SU-DHL-6 (cell line): Measurements from ENCODE around the gene KITLG.

Experiments used
- H2AFZ ChIP-seq: fragments of 200-600 bp; sonication (generic); 2 replicates; pipeline ENCODE4 v1.6.1; 2014; ENCODE audit warnings: low read depth, mild to moderate bottlenecking, moderate library complexity, mixed read lengths, antibody characterized with exemption, low read length; ENCODE audit not compliant: severe bottlenecking
- H3F3A ChIP-seq: fragments of 200-600 bp; shearing (Covaris generic); 2 replicates; pipeline ENCODE4 v1.6.0; 2016; ENCODE audit warnings: antibody characterized with exemption, mild to moderate bottlenecking; ENCODE audit not compliant: insufficient read depth
- H3K27ac ChIP-seq: fragments of 200-600 bp; sonication (generic); 2 replicates; pipeline ENCODE4 v1.5.1; 2016; ENCODE audit warnings: low read depth, mild to moderate bottlenecking, low read length, moderate library complexity, mixed read lengths
- H3K27me3 ChIP-seq: fragments of 200-600 bp; sonication (generic), shearing (Covaris generic); 2 replicates; pipeline ENCODE4 v1.6.0; 2014; ENCODE audit warnings: mild to moderate bottlenecking, low read length
- H3K36me3 ChIP-seq: fragments of 200-600 bp; sonication (generic); 2 replicates; pipeline ENCODE4 v1.6.1; 2014; ENCODE audit warnings: mild to moderate bottlenecking, low read length, mixed read lengths
- H3K4me2 ChIP-seq: fragments of 300-600, 200-600 bp; shearing (Covaris generic), sonication (generic); 2 replicates; pipeline ENCODE4 v1.6.0; 2014; ENCODE audit warnings: low read length, low read depth, mild to moderate bottlenecking; ENCODE audit not compliant: poor library complexity, severe bottlenecking
- H3K4me3 ChIP-seq: fragments of 200-600 bp; sonication (generic); 2 replicates; pipeline ENCODE4 v1.5.1; 2014; ENCODE audit warnings: antibody characterized with exemption, low read length, mild to moderate bottlenecking, mixed read lengths; ENCODE audit not compliant: insufficient read depth, poor library complexity, severe bottlenecking
- H3K79me2 ChIP-seq: fragments of 200-600 bp; sonication (generic); 2 replicates; pipeline ENCODE4 v1.6.1; 2014; ENCODE audit warnings: mild to moderate bottlenecking, low read length, moderate library complexity; ENCODE audit not compliant: insufficient read depth
- H3K9ac ChIP-seq: fragments of 200-600 bp; sonication (generic); 2 replicates; pipeline ENCODE4 v1.7.0; 2014; ENCODE audit warnings: mild to moderate bottlenecking, low read length
- H3K9me2 ChIP-seq: fragments of 200-600 bp; sonication (generic); replicated peaks from 2 replicates; pipeline ENCODE4 v1.6.1; 2014; ENCODE audit warnings: low read length; ENCODE audit not compliant: insufficient read depth
- H3K9me3 ChIP-seq: fragments of 200-600 bp; sonication (generic); 2 replicates; pipeline ENCODE4 v1.6.1; 2014; ENCODE audit warnings: low read length, mixed read lengths; ENCODE audit not compliant: insufficient read depth
- H4K20me1 ChIP-seq: fragments of 200-600 bp; sonication (generic); 2 replicates; pipeline ENCODE4 v1.6.1; 2014; ENCODE audit warnings: low read depth, mild to moderate bottlenecking, antibody characterized with exemption, low read length, moderate library complexity, mixed read lengths
- CTCF ChIP-seq: fragments of 200-600 bp; sonication (generic); IDR thresholded peaks from one replicate; pipeline ENCODE4 v1.5.1; 2017; ENCODE audit warnings: antibody characterized with exemption, mild to moderate bottlenecking, low read length, moderate library complexity; ENCODE audit not compliant: insufficient read depth, poor library complexity, severe bottlenecking
- EZH2phosphoT487 ChIP-seq: fragments of 200-600 bp; sonication (generic), shearing (Covaris generic); conservative IDR thresholded peaks from 2 replicates; pipeline ENCODE4 v1.6.1; 2018; ENCODE audit warnings: mild to moderate bottlenecking, antibody characterized with exemption, low read length, moderate library complexity, mixed read lengths

Gene KITLG

GRCh38 chr12:88558340-88558867, 21.9 kb downstream of the KITLG start:
- TF ChIP-seq EZH2phosphoT487 (no peak), CTCF (no peak)
- H3K9ac ChIP-seq = no peak overlapping the region
- H3F3A ChIP-seq = no peaks in the 10 kb centered on the region
- no peak overlapping the region for H2AFZ ChIP-seq
- no peaks in the 10 kb centered on the region for H3K9me3 ChIP-seq
- H3K36me3 ChIP-seq = no peaks in the 10 kb centered on the region
- no peak overlapping the region for H3K27ac ChIP-seq
- H3K9me2 ChIP-seq = no peaks in the 10 kb centered on the region
- no peak overlapping the region for H3K4me3 ChIP-seq
- H4K20me1 ChIP-seq = no peaks in the 10 kb centered on the region
- no peaks in the 10 kb centered on the region for H3K27me3 ChIP-seq
- no peaks in the 10 kb centered on the region for H3K79me2 ChIP-seq
- H3K4me2 ChIP-seq = no peak overlapping the region

- Histone ChIP-seq H3K27ac (no peak overlapping the region), H4K20me1 (no peaks in the 10 kb centered on the region), H3K9me3 (no peaks in the 10 kb centered on the region), H3F3A (no peaks in the 10 kb centered on the region), H3K9me2 (no peaks in the 10 kb centered on the region), H3K4me3 (no peak overlapping the region), H3K27me3 (no peaks in the 10 kb centered on the region), H3K36me3 (no peaks in the 10 kb centered on the region), H3K9ac (no peak overlapping the region), H2AFZ (no peak overlapping the region), H3K4me2 (no peak overlapping the region), H3K79me2 (no peaks in the 10 kb centered on the region)
- TF ChIP-seq CTCF = no peak
- TF ChIP-seq EZH2phosphoT487 = no peak
Observed at GRCh38 chr12:88556213-88556774, 24.0 kb downstream of the KITLG start.

- H4K20me1 ChIP-seq = no peaks in the 10 kb centered on the region
- TF ChIP-seq EZH2phosphoT487 (no peak), CTCF (no peak)
- H3K36me3 ChIP-seq = no peaks in the 10 kb centered on the region
- H3K4me2 ChIP-seq = no peak overlapping the region
- H3K27me3 ChIP-seq = no peaks in the 10 kb centered on the region
- H3F3A ChIP-seq = no peaks in the 10 kb centered on the region
- H2AFZ ChIP-seq = no peak overlapping the region
- H3K9me3 ChIP-seq = no peaks in the 10 kb centered on the region
- no peaks in the 10 kb centered on the region for H3K79me2 ChIP-seq
- no peak overlapping the region for H3K4me3 ChIP-seq
- no peak overlapping the region for H3K9ac ChIP-seq
- no peaks in the 10 kb centered on the region for H3K9me2 ChIP-seq
- H3K27ac ChIP-seq = no peak overlapping the region
Observed at GRCh38 chr12:88553941-88554658, 26.2 kb downstream of the KITLG start.
